ENCODE measurements around the gene CYTH1. TPM values are rescaled to one million over a fixed set of nuclear protein-coding genes. Genes with fewer than 3 reads are reported as not detected.

The CYTH1 gene
- total and polyA plus RNA-seq, 4 donors: 15.4 to 32.1 (median 20.6) TPM

GRCh38 chr17:78650093-78650715, 131.9 kb downstream of the CYTH1 start (continued):
- TF ChIP-seq CTCF (IDR thresholded peaks at IDR 0.05; ENCODE audit: low read depth, low read length, missing input control) (no peak), JUND (IDR thresholded peaks at IDR 0.05) (no peak), GABPA (IDR thresholded peaks at IDR 0.05 in 1 of 2, conservative IDR thresholded peaks at IDR 0.05 in 1 of 2) (no peak), TAF1 (conservative IDR thresholded peaks at IDR 0.05) (no peak)

GRCh38 chr17:78648293-78648692, 133.8 kb downstream of the CYTH1 start:
- WGBS: 94% methylated on average over 5 of the region's 5 CpGs
- H3K9me3 ChIP-seq (ENCODE audit: control insufficient read depth in 4 of 4, low read length in 3 of 4): peaks cover 0 to 1% (median 0%) of the 10 kb centered on the region in 4 donors
- no peak for DNase-seq (ENCODE audit: low spot score)
- no peak overlapping the region for H3K4me3 ChIP-seq (ENCODE audit: low read depth in 1 of 3, low read length in 3 of 3)
- peaks cover 0 to 1% (median 0%) of the 10 kb centered on the region in 4 donors for H3K4me1 ChIP-seq (ENCODE audit: control insufficient read depth in 4 of 4, insufficient read depth in 4 of 4, low read length in 3 of 4)
- H3K36me3 ChIP-seq (ENCODE audit: control insufficient read depth in 4 of 4, insufficient read depth in 3 of 4, low read depth in 1 of 4, low read length in 3 of 4): no peaks in the 10 kb centered on the region
- H3K27ac ChIP-seq (ENCODE audit: low read depth in 1 of 2, low read length in 2 of 2): no peak overlapping the region
- TF ChIP-seq YY1 (IDR thresholded peaks at IDR 0.05) (no peak), FOXA1 (IDR thresholded peaks at IDR 0.05) (no peak), ZBTB33 (IDR thresholded peaks at IDR 0.05) (no peak), HNF4G (IDR thresholded peaks at IDR 0.05) (no peak), HNF4A (conservative IDR thresholded peaks at IDR 0.05) (no peak), GABPA (IDR thresholded peaks at IDR 0.05 in 1 of 2, conservative IDR thresholded peaks at IDR 0.05 in 1 of 2) (no peak)
- H3K9ac ChIP-seq (ENCODE audit: low read depth in 1 of 2, low read length in 2 of 2): no peak overlapping the region
- no peaks in the 10 kb centered on the region for H3K27me3 ChIP-seq (ENCODE audit: control insufficient read depth in 4 of 4, insufficient read depth in 4 of 4, low read length in 3 of 4)

GRCh38 chr17:78647032-78647431, 135.0 kb downstream of the CYTH1 start:
- H3K36me3 ChIP-seq (ENCODE audit: control insufficient read depth in 4 of 4, insufficient read depth in 3 of 4, low read depth in 1 of 4, low read length in 3 of 4): no peaks in the 10 kb centered on the region
- no peak overlapping the region for H3K9ac ChIP-seq (ENCODE audit: low read depth in 1 of 2, low read length in 2 of 2)
- H3K4me1 ChIP-seq (ENCODE audit: control insufficient read depth in 4 of 4, insufficient read depth in 4 of 4, low read length in 3 of 4): peaks cover 0 to 1% (median 0%) of the 10 kb centered on the region in 4 donors
- no peak overlapping the region for H3K4me3 ChIP-seq (ENCODE audit: low read depth in 1 of 3, low read length in 3 of 3)
- no peak overlapping the region for H3K27ac ChIP-seq (ENCODE audit: low read depth in 1 of 2, low read length in 2 of 2)
- DNase-seq (ENCODE audit: low spot score): no peak
- H3K27me3 ChIP-seq (ENCODE audit: control insufficient read depth in 4 of 4, insufficient read depth in 4 of 4, low read length in 3 of 4): no peaks in the 10 kb centered on the region
- WGBS: 86% methylated on average over 8 of the region's 8 CpGs
- peaks cover 0 to 1% (median 0%) of the 10 kb centered on the region in 4 donors for H3K9me3 ChIP-seq (ENCODE audit: control insufficient read depth in 4 of 4, low read length in 3 of 4)
- TF ChIP-seq CTCF (IDR thresholded peaks at IDR 0.05; ENCODE audit: low read depth, low read length, missing input control) (no peak), FOXA2 (IDR thresholded peaks at IDR 0.05) (no peak), GABPA (IDR thresholded peaks at IDR 0.05 in 1 of 2, conservative IDR thresholded peaks at IDR 0.05 in 1 of 2) (no peak), SP1 (IDR thresholded peaks at IDR 0.05) (no peak), MAX (IDR thresholded peaks at IDR 0.05) (no peak), YY1 (IDR thresholded peaks at IDR 0.05) (no peak), NR2F2 (IDR thresholded peaks at IDR 0.05) (no peak), ZBTB33 (IDR thresholded peaks at IDR 0.05) (no peak), REST (IDR thresholded peaks at IDR 0.05) (no peak), FOXA1 (IDR thresholded peaks at IDR 0.05) (no peak), RAD21 (IDR thresholded peaks at IDR 0.05) (no peak), RXRA (IDR thresholded peaks at IDR 0.05) (no peak), ATF3 (IDR thresholded peaks at IDR 0.05) (no peak), JUND (IDR thresholded peaks at IDR 0.05) (no peak)
